Activated CD4-positive, alpha-beta T cell treated with anti-CD3 and anti-CD28 coated beads, Interleukin-2, amount 50 U/mL, for 4 hours (primary cell): ENCODE data around the gene CAMKK2.
"Not testable (repeated sequence)": the region's sequence is repeated elsewhere in the genome, so short reads cannot be mapped to it uniquely, and the experiment has no call there.

ENCODE experiments used
- DNase-seq, 2 experiments: peaks; one replicate each; pipeline ENCODE4 v3.0.0-alpha.2; 2020

Gene CAMKK2

GRCh38 chr12:121278169-121279070 lies 18.1 kb downstream of the CAMKK2 start:
- no peak for DNase-seq

GRCh38 chr12:121277374-121277759 lies 19.1 kb downstream of the CAMKK2 start:
- no peak for DNase-seq

- DNase-seq = no peak
Observed at GRCh38 chr12:121274036-121274763, 22.3 kb downstream of the CAMKK2 start.

GRCh38 chr12:121273364-121273896 lies 23.1 kb downstream of the CAMKK2 start:
- no peak for DNase-seq

- no peak for DNase-seq
Observed at GRCh38 chr12:121267822-121268221, 28.7 kb downstream of the CAMKK2 start.

GRCh38 chr12:121264951-121265515 lies 31.5 kb downstream of the CAMKK2 start:
- no peak for DNase-seq

- no peak for DNase-seq
Observed at GRCh38 chr12:121264135-121264534, 32.4 kb downstream of the CAMKK2 start.

- no peak for DNase-seq
Observed at GRCh38 chr12:121263206-121263935, 33.1 kb downstream of the CAMKK2 start.

- no peak for DNase-seq
Observed at GRCh38 chr12:121261398-121261797, 35.1 kb downstream of the CAMKK2 start.

GRCh38 chr12:121260091-121260490 lies 36.4 kb downstream of the CAMKK2 start:
- DNase-seq = no peak

GRCh38 chr12:121259074-121259473 lies 37.4 kb downstream of the CAMKK2 start:
- DNase-seq = no peak

GRCh38 chr12:121257704-121258449 lies 38.6 kb downstream of the CAMKK2 start:
- not testable (repeated sequence) for DNase-seq

- no peak for DNase-seq
Observed at GRCh38 chr12:121255433-121255832, 41.1 kb downstream of the CAMKK2 start.

- DNase-seq = no peak
Observed at GRCh38 chr12:121253638-121254335, 42.7 kb downstream of the CAMKK2 start.

GRCh38 chr12:121252712-121253345 lies 43.7 kb downstream of the CAMKK2 start:
- no peak for DNase-seq

- no peak for DNase-seq
Observed at GRCh38 chr12:121251838-121252237, 44.7 kb downstream of the CAMKK2 start.

- DNase-seq = no peak
Observed at GRCh38 chr12:121250359-121250758, 46.1 kb downstream of the CAMKK2 start.

GRCh38 chr12:121248622-121249021 lies 47.9 kb downstream of the CAMKK2 start:
- no peak for DNase-seq

- no peak for DNase-seq
Observed at GRCh38 chr12:121246893-121247557, 49.5 kb downstream of the CAMKK2 start.

- DNase-seq = no peak
Observed at GRCh38 chr12:121245951-121246350, 50.6 kb downstream of the CAMKK2 start.
